K562 (cell line): ENCODE measurements around the gene GPC1. TPM values are rescaled to one million over a fixed set of nuclear protein-coding genes. Genes with fewer than 3 reads are reported as not detected.

ENCODE experiments used
- ATAC-seq: fragments of 200-7000 bp; cut with Tn5 transposase; 3 replicates; pipeline ENCODE4 v1.9.1; 2020; ENCODE audit warnings: moderate library complexity
- BruUV-seq: library from RNA; stranded (reverse); fragments of 400-500 nt; replicated peaks from 2 replicates; lab custom pipeline; 2021; lab: Mats Ljungman, UMichigan
- CTCF ChIA-PET: fragments of 300-600 bp; formaldehyde crosslinking; extraction: SDS; loops from one replicate; lab custom pipeline; 2021; ENCODE audit warnings: low intra/inter-chr PET ratio; lab: Yijun Ruan, JAX
- POLR2A ChIA-PET: fragments of 300-600, 350-650 bp; sonication (Branson Sonifier 250); formaldehyde crosslinking; extraction: SDS; loops from one replicate; lab custom pipeline; 2021; ENCODE audit warnings: antibody characterized with exemption, inconsistent platforms; lab: Yijun Ruan, JAX
- DNase-seq, 4 experiments: peaks; one replicate each; pipeline versions ENCODE4 v3.0.0 to v3.0.0-alpha.2; 2011 to 2018; ENCODE audit warnings: low spot score in 3 of 4, mixed read lengths in 3 of 4; ENCODE audit errors: extremely low read depth in 1 of 4
- FAIRE-seq: peaks from 2 replicates; lab custom pipeline; 2011; peaks lifted over from hg19 to GRCh38; lab: Jason Lieb, UNC
- H2AFZ ChIP-seq: 2 replicates; pipeline ENCODE4 v1.6.0; 2011; ENCODE audit warnings: low read depth, low read length, control low read depth, inconsistent platforms
- H3K27ac ChIP-seq: fragments of 200-600 bp; 3 replicates; pipeline ENCODE4 v1.8.0; 2011; ENCODE audit warnings: low read depth, mild to moderate bottlenecking, control low read depth, inconsistent platforms, low read length, moderate library complexity, mixed read lengths; ENCODE audit errors: extremely low read depth
- H3K27me3 ChIP-seq, 2 experiments: fragments of 300-600 bp in 1 of 2; 2 replicates in 1 of 2; 3 replicates in 1 of 2; pipeline versions ENCODE4 v1.6.0 to v1.8.0; 2011; ENCODE audit warnings: inconsistent platforms in 2 of 2, low read length in 2 of 2, mild to moderate bottlenecking in 1 of 2, mixed read lengths in 1 of 2, moderate library complexity in 1 of 2; ENCODE audit not compliant: control insufficient read depth in 2 of 2, insufficient read depth in 2 of 2
- H3K36me3 ChIP-seq: fragments of 300-600 bp; 3 replicates; pipeline ENCODE4 v1.8.0; 2011; ENCODE audit warnings: mild to moderate bottlenecking, low read length, inconsistent platforms; ENCODE audit not compliant: control insufficient read depth, insufficient read depth
- H3K4me1 ChIP-seq, 2 experiments: fragments of 200-600 bp in 1 of 2; replicated peaks in 1 of 2; 2 replicates in 1 of 2; 3 replicates in 1 of 2; pipeline versions ENCODE4 v1.5.1 to v1.8.0; 2011; ENCODE audit warnings: inconsistent platforms in 2 of 2, low read length in 2 of 2, mild to moderate bottlenecking in 1 of 2, mixed read lengths in 1 of 2, moderate library complexity in 1 of 2; ENCODE audit not compliant: control insufficient read depth in 2 of 2, insufficient read depth in 2 of 2
- H3K4me2 ChIP-seq: 2 replicates; pipeline ENCODE4 v1.6.1; 2011; ENCODE audit warnings: low read length, control low read depth, inconsistent platforms, mixed read lengths; ENCODE audit not compliant: insufficient read depth
- H3K4me3 ChIP-seq: fragments of 200-600 bp; sonication (generic), shearing (Covaris generic); 2 replicates; pipeline ENCODE4 v1.5.1; 2016; ENCODE audit warnings: control low read depth, inconsistent platforms
- H3K79me2 ChIP-seq: fragments of 200-600 bp; 3 replicates; pipeline ENCODE4 v1.8.0; 2011; ENCODE audit warnings: low read length, inconsistent platforms; ENCODE audit not compliant: control insufficient read depth, insufficient read depth
- H3K9ac ChIP-seq, 2 experiments: 2 replicates each; pipeline versions ENCODE4 v1.6.0 to v1.6.1; 2011; ENCODE audit warnings: low read depth in 2 of 2, low read length in 2 of 2, control low read depth in 1 of 2, inconsistent platforms in 1 of 2, mild to moderate bottlenecking in 1 of 2, mixed read lengths in 1 of 2; ENCODE audit not compliant: insufficient read depth in 1 of 2
- H3K9me1 ChIP-seq: one replicate; pipeline ENCODE4 v1.6.0; 2011; ENCODE audit warnings: inconsistent platforms, mild to moderate bottlenecking, low read length, moderate library complexity; ENCODE audit not compliant: control insufficient read depth, insufficient read depth
- H3K9me3 ChIP-seq: replicated peaks from 2 replicates; pipeline ENCODE4 v1.5.1; 2011; ENCODE audit warnings: low read depth, low read length, inconsistent platforms; ENCODE audit not compliant: control insufficient read depth, insufficient read depth
- H4K20me1 ChIP-seq: replicated peaks from 2 replicates; pipeline ENCODE4 v1.6.1; 2011; ENCODE audit warnings: low read length, inconsistent platforms, mixed read lengths; ENCODE audit not compliant: control insufficient read depth, insufficient read depth
- COPS2 ChIP-seq: fragments of 450-650 bp; conservative IDR thresholded peaks from 2 replicates; pipeline ENCODE4 v1.6.1; 2016; ENCODE audit warnings: mild to moderate bottlenecking, moderate library complexity
- DPF2 ChIP-seq: fragments of 450-650 bp; IDR thresholded peaks from 2 replicates; pipeline ENCODE4 v1.6.1; 2016
- ELF4 ChIP-seq: fragments of 450-650 bp; formaldehyde crosslinking; IDR thresholded peaks from 2 replicates; pipeline ENCODE4 v1.4.0; 2022; ENCODE audit warnings: missing genetic modification characterization
- FOXJ2 ChIP-seq: fragments of 200-800 bp; sonication (Bioruptor generic); IDR thresholded peaks from 2 replicates; pipeline ENCODE4 v1.6.1; 2016; ENCODE audit warnings: missing genetic modification characterization, missing compliant biosample characterization
- FUS ChIP-seq: fragments of 200-400 bp; formaldehyde crosslinking; optimal IDR thresholded peaks from 2 replicates; pipeline ENCODE3; 2017; ENCODE audit warnings: low read depth, low read length
- HMG20B ChIP-seq: fragments of 250-450 bp; sonication (Bioruptor Pico); IDR thresholded peaks from 2 replicates; pipeline ENCODE4 v1.5.0; 2021; ENCODE audit warnings: mild to moderate bottlenecking
- KAT2B ChIP-seq: IDR thresholded peaks from one replicate; pipeline ENCODE4 v1.6.1; 2012; ENCODE audit warnings: low read depth, mild to moderate bottlenecking, control low read depth, inconsistent platforms, low read length, moderate library complexity
- NONO ChIP-seq, 2 experiments: fragments of 200-400 bp in 1 of 2; fragments of 450-650 bp in 1 of 2; formaldehyde crosslinking in 1 of 2; IDR thresholded peaks; 2 replicates each; pipeline ENCODE4 v1.6.1; 2017; ENCODE audit warnings: low read depth in 2 of 2, mild to moderate bottlenecking in 2 of 2, moderate library complexity in 2 of 2, low read length in 1 of 2
- STAT5A ChIP-seq: IDR thresholded peaks from 2 replicates; pipeline ENCODE4 v1.6.1; 2012; ENCODE audit warnings: low read length, inconsistent platforms, borderline replicate concordance
- ZBTB5 ChIP-seq: fragments of 450-650 bp; IDR thresholded peaks from 2 replicates; pipeline ENCODE4 v1.6.1; 2017; ENCODE audit warnings: antibody characterized with exemption
- ZNF175 ChIP-seq: fragments of 200-800 bp; sonication (Bioruptor generic); IDR thresholded peaks from 2 replicates; pipeline ENCODE4 v1.6.1; 2016; ENCODE audit warnings: low read depth, mild to moderate bottlenecking, missing genetic modification characterization, missing compliant biosample characterization
- ZNF384 ChIP-seq: IDR thresholded peaks from 2 replicates; pipeline ENCODE4 v1.6.1; 2012; ENCODE audit warnings: low read depth, low read length, improper control_type of control experiment
- WGBS: fragments of 100-300 bp; shearing (Covaris generic); methylation state at CpG from one replicate; pipeline ENCODE4 v1.1.6; 2016; ENCODE audit warnings: low coverage, mixed read lengths; ENCODE audit not compliant: insufficient coverage; ENCODE audit errors: missing lambda C conversion rate; 5-methylcytosine and 5-hydroxymethylcytosine counted together
- in situ Hi-C: fragments of 300-500 bp; cut with MboI; formaldehyde crosslinking; loops from 4 replicates; pipeline ENCODE4 v1.15.0; 2018; ENCODE audit warnings: inconsistent platforms, mixed read lengths
- intact Hi-C: fragments of 100-400 bp; cut with micrococcal nuclease; formaldehyde crosslinking; loops from 2 replicates; pipeline ENCODE4 v1.14.2; 2022
- polyA plus RNA-seq, 8 experiments: library from polyadenylated mRNA; depleted of rRNA in 4 of 8; stranded (reverse) in 5 of 8; unstranded in 3 of 8; fragments of >200 nt; fragmentation: Nextera tagmentation in 2 of 8; fragmentation: Illumina TruSeq in 1 of 8; extraction: Ambion mirVana in 2 of 8; extraction: Trizol in 1 of 8; gene quantifications; 2 replicates each; pipeline versions ENCODE4 v1.2.1 to v1.2.3, GENCODE V29; 2011 to 2014; ENCODE audit warnings: inconsistent platforms in 1 of 8, missing spikeins in 1 of 8
- total RNA-seq, 7 experiments: library from RNA; depleted of rRNA in 6 of 7; stranded (reverse); fragments of >200 nt in 6 of 7; fragmentation: Illumina TruSeq in 2 of 7; extraction: Trizol in 2 of 7; gene quantifications; 2 replicates each; pipeline versions ENCODE4 v1.2.1 to v1.2.3, GENCODE V29; 2011 to 2021; ENCODE audit warnings: low replicate concordance in 1 of 7

The GPC1 gene
- total and polyA plus RNA-seq, 9 of the 15 experiments (the other 6 are each of a cell fraction or from before 2014, with no cell fraction given) = 0.07 to 0.82 (median 0.14) TPM; not detected in 3

DNA sequence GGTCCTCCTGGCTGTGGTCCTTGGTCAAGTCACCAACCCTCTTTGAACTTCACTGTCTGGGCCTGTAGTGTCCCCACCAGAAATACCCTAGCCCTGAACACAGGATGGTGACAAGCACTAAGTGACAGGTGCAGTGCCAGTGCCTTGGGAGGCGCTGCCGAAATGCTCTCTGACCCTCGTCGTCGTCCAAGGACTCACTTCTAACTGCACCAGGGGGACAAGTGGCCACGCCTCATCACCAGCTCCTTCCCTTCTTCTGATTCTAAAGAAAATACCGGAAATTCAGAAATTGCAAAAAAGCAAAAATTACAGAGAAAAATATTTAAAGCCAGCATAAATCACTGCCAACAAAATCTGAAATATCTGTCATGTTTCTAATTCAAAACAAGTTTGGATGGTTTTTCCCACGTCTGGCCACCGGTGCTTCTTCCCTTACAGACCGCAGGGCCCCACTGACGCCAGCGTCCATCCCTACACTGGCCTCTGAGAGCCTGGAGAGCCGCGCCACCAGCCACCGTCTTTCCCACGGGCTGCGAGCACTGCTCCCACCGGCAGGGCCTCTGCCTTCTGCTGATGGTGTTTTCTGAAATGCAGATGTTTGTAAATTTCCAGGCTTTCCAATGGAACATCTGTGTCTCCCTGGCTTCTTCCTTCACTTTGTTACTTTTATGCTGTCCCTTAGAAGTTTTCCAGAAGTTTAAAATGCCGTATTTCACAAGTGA lies 37.4 kb upstream of the GPC1 start:
- no peak for DNase-seq
- no peak for FAIRE-seq
- H3K4me2 ChIP-seq = no peak overlapping the region

More for the DNA sequence above, 37.4 kb upstream of the GPC1 start:
- under 1% methylated on average over 17 of the region's 19 CpGs for WGBS
- Histone ChIP-seq H2AFZ (no peak overlapping the region), H3K4me3 (no peak overlapping the region), H3K4me1 (no peaks in the 10 kb centered on the region; a peak in 1 of 5 replicates), H4K20me1 (no peaks in the 10 kb centered on the region; the same call in 1 of the 2 replicates), H3K9me3 (no peaks in the 10 kb centered on the region), H3K9me1 (no peaks in the 10 kb centered on the region), H3K79me2 (no peaks in the 10 kb centered on the region), H3K9ac (no peak overlapping the region), H3K27ac (no peak overlapping the region), H3K27me3 (peaks cover 0 to 61% of the 10 kb centered on the region in 2 experiments; a peak in 2 of 5 replicates), H3K36me3 (no peaks in the 10 kb centered on the region)
- no peak for TF ChIP-seq KAT2B
- no peak for TF ChIP-seq DPF2
- no peak for TF ChIP-seq FOXJ2 (tag)
- TF ChIP-seq NONO (IDR thresholded peaks at IDR 0.05; ENCODE audit: low read depth in 2 of 2, low read length in 1 of 2) = no peak
- no peak for TF ChIP-seq ZNF384
- TF ChIP-seq FUS = no peak
- TF ChIP-seq COPS2 = no peak
- TF ChIP-seq ZBTB5 = no peak
- TF ChIP-seq ZNF175 (CRISPR knock-in tag) = no peak
- no peak for TF ChIP-seq ELF4 (CRISPR knock-in tag)
- no peak for TF ChIP-seq HMG20B (CRISPR knock-in tag)
- no peak for TF ChIP-seq STAT5A
- BruUV-seq = no TSS peak
- CTCF ChIA-PET = no interaction called here
- ATAC-seq = no peak
- POLR2A ChIA-PET = no interaction called here
- in situ Hi-C loops = no loop called here
- intact Hi-C loops = no loop called here
